NCI-H345 (cell line): ENCODE data around the gene KEAP1.
"Not testable (repeated sequence)": the region's sequence is repeated elsewhere in the genome, so short reads cannot be mapped to it uniquely, and the experiment has no call there.

Experiments used
- DNase-seq: peaks from one replicate; lab custom pipeline; 2025; lab: John Stamatoyannopoulos, UW

KEAP1 gene

DNA sequence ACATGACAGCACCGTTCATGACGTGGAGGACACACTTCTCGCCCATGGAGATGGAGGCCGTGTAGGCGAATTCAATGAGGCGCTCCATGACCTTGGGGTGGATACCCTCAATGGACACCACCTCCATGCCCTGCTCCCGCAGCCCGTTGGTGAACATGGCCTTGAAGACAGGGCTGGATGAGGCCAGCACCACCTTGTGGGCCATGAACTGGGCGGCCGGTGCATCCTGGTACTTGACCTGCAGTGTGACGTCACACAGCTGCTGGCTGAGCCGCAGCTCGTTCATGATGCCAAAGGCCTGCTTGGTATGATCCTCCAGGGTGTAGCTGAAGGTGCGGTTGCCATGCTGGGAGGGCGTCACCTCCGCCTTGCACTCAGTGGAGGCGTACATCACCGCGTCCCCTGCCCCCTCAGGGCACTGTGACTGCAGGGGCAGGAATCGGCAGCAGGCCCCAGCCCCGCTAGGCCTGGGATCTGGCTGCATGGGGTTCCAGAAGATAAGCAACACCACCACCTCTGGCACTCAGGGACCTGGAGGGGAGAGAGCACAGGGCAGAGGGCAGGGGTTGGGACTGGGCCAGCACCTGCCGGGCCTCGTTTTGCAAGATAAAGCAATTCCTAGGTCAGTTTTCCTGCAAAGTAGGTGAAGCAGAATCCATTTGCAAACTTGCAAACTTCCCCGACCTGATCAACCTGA, 3.5 kb downstream of the KEAP1 start:
- no peak for DNase-seq

DNA sequence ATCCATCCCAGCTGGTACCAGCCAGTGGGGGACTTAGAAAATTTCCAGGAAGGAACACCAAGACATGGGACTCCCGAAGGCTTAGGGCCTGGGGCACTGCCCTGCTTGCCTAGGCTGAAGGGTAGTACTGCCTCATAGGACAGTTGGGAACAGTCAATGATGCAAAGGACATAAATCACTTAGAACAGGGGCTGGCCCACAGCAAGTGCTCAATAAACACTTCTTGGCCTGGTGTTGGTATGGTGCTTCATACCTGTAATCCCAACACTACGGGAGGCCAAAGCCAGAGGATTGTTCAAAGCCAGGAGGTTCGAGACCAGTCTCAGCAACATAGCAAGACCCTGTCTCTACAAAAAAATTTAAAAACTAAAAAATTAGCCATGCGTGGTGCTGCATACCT, 5.8 kb downstream of the KEAP1 start:
- no peak for DNase-seq

DNA sequence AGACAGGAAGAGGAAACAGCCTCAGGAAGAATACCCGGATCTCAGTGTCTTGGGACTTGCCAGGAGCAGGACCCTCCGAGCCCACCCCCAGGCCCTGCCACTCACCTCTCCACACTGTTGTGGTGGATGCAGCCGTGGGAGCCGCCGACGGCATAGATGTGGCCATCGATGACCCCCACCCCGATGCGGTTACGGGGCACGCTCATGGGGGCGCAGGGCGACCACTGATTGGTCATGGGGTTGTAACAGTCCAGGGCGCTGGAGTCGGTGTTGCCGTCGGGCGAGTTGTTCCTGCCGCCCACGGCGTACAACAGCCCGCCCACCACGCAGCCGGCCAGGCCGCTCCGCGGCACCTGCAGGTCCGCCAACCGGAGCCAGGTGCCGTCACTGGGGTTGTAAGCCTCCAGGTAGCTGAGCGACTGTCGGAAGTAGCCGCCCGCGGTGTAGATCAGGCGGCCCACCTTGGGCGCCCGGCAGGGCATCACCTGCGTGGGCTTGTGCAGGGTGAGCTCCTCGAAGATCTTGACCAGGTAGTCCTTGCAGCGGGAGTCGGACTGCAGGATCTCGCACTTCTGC, 11.6 kb downstream of the KEAP1 start:
- no peak for DNase-seq

DNA sequence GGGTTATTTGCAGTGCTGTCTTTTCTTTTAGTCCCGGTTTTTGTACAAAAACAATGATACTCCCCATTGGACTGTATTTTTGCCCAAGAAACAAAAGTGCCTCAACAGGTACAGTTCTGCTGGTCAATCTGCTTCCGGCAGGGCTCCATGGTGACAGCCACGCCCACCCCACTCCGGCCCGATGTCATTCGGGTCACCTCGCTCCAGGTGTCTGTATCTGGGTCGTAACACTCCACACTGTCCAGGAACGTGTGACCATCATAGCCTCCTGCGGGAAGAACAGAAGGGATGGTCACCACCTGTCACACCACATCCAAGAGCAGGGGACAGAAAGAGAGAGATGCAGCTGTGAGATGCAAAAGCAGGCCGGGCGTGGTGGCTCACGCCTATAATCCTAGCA, 16.6 kb downstream of the KEAP1 start:
- no peak for DNase-seq

DNA sequence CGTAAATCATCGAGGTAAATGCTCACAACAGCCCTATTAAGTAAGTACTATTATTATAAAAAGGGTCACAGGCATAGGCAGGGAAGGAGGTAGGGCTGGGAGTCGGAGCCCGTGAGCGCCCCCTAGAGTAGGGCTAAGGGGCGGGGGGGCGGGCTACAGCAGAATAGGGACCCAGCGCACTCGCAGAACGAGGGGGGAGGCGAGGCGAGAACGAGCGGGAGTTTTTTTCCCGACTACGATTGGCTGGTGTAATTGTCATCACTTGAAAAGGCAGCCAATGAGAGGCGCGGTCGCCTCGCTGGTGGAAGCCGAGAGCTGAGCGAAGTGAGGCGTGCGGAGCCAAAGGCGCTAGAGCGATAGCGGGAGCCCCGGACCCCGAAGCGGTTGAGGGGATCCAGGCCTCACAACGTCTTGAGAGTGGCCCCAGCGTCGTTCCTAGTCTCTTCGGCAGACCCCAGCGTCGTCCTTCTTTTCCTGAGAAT, 24.2 kb downstream of the KEAP1 start:
- peak; percentile 42 for DNase-seq

DNA sequence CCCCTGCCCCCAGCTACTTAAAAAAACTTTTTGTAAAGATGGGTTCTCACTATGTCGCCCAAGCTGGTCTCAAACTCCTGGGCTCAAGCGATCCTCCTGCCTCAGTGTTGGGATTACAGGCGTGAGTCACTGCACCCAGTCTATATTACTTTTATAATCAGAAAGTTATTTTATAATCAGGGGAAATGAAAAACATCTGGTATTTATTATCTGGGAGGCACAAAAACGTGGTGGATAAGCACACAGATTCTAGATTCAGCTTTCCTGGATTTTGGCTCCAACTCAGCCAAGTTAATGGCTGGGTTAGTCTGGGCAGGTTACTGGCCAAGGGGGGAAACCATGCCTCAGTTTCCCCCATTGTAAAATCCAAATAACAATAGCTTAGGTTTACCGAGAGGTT, 24.7 kb downstream of the KEAP1 start:
- DNase-seq, result no peak

DNA sequence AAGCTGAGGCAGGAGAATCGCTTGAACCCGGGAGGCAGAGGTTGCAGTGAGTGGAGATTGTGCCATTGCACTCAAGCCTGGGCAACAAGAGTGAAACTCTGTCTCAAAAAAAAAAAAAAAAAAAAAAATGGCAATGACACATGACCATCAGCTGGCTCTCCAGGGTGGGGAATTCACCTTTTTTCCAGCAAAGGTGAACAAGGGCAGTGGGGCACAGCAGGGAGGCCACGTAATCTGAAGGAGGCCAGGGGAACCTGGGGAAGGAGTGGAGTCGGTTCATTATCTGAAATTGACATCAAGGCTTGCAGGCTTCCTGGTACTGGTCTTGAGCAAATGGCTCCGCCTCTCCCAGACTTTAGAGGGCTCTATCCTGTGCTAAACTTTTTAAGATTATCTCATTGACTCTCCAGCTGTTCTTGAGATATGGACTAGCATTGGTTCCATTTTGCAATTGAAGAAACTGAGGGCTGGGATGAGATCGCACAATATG, 28.1 kb downstream of the KEAP1 start:
- DNase-seq, result no peak

DNA sequence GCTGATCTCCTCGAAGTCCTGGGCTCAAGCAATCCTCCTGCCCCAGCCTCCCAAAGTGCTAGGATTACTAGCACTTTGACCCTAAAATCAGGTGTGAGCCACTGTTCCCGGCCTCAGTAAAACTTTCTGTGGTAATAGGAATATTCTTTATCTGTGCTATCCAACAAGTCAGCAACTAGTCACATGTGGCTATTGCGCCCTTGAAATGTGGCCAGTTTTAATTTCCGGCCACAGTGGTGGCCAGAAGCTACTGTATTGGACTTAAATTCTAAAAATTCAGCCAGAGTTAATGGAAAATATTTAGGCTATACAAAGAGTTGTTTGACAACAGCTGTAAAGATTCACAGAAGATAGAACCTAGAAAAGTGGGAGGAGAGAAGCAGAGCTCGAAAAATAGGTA, 30.0 kb downstream of the KEAP1 start:
- no peak for DNase-seq

DNA sequence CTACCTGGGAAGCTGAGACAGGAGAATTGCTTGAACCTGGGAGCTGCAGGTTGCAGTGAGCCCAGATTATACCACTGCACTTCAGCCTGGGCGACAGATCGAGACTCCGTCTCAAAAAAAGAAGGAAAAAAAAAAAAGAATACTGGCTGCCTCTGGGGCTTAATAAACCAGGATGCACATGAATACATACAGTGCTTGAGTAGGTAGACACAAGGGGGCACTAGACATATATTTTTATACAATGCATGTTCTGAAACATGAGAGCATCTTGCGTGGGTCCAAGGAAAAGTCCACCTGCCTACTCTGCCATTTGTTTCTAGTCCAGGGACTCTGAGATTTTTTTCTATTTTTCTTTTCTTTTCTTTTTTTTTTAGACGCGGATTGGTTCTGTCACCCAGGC, 31.2 kb downstream of the KEAP1 start:
- DNase-seq, result peak; percentile 36

DNA sequence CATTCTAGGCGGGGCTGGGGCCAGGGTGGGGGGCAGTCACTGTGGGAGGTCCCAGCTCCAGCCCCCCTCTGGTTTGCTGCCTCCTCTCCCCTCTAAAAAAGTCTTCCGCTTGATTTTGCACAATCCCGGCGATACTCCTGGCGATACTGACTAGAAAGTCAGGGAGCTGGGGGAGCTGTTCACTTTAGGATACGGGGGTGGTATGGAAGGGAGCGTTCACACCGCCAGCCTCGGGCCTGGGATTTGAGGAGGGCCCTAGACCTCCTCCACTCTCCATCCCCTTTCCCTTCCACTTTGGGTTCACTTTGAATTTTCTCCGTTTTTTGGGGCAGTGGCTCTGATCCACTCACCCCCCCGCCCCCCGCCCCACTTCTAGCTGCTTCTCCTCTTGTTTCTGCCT, 35.0 kb downstream of the KEAP1 start:
- no peak for DNase-seq

DNA sequence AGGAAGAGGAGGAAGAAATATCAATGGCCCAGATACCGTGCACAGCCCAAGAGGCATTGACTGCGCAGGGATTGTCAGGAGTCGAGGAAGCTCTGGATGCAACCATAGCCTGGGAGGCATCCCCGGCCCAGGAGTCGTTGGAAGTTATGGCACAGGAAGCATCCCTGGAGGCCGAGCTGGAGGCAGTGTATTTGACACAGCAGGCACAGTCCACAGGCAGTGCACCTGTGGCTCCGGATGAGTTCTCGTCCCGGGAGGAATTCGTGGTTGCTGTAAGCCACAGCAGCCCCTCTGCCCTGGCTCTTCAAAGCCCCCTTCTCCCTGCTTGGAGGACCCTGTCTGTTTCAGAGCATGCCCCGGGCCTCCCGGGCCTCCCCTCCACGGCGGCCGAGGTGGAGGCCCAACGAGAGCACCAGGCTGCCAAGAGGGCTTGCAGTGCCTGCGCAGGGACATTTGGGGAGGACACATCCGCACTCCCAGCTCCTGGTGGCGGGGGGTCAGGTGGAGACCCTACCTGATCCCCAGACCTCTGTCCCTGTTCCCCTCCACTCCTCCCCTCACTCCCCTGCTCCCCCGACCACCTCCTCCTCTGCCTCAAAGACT, 36.0 kb downstream of the KEAP1 start:
- no peak for DNase-seq

DNA sequence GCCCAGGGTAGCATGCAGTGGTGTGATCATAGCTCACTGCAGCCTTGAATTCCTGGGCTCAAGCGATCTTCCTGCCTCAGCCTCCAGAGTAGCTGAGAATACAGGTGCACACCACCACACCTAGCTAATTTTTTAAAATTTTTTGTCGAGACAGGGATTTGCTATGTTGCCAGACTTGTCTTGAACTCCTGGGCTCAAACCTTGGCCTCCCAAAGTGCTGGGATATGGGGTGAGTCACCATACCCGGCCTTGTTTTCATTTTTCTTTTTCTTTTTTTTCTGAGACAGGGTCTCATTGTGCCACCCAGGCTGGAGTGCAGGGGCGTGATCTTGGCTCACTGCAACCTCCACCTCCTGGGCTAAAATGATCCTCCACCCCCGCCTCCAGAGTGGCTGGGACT, 38.7 kb downstream of the KEAP1 start:
- no peak for DNase-seq

DNA sequence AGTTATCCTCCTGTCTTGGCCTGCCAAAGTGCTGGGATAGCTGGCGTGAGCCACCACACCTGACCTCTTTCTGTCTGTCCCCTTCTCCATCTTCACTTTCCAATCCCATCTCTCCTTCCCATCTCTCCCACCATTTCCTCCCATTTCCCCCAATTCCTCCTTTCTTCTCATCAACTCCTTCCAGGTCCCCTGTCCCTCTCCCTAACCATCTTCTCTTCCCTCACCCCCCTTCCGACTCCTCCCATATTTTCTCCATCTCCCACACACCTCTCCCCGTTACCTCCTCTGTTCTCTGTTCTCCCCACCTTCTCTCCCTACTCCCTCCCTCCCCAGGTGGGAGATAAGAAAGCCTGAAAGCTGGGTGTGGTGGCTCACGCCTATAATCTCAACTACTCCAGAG, 40.6 kb downstream of the KEAP1 start:
- no peak for DNase-seq

DNA sequence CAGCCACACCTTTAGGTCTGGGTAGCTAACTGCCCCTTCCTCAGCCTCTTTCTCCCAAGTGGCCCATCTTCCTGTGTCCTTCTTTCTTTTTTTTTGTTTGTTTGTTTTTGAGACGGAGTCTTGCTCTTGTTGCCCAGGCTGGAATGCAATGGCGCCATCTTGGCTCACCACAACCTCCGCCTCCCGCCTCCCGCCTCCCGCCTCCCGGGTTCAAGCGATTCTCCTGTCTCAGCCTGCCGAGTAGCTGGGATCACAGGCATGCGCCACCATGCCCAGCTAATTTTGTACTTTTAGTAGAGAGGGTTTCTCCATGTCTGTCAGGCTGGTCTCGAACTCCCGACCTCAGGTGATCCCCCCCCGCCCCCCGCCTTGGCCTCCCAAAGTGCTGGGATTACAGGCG, 41.1 kb downstream of the KEAP1 start:
- not testable (repeated sequence) for DNase-seq

DNA sequence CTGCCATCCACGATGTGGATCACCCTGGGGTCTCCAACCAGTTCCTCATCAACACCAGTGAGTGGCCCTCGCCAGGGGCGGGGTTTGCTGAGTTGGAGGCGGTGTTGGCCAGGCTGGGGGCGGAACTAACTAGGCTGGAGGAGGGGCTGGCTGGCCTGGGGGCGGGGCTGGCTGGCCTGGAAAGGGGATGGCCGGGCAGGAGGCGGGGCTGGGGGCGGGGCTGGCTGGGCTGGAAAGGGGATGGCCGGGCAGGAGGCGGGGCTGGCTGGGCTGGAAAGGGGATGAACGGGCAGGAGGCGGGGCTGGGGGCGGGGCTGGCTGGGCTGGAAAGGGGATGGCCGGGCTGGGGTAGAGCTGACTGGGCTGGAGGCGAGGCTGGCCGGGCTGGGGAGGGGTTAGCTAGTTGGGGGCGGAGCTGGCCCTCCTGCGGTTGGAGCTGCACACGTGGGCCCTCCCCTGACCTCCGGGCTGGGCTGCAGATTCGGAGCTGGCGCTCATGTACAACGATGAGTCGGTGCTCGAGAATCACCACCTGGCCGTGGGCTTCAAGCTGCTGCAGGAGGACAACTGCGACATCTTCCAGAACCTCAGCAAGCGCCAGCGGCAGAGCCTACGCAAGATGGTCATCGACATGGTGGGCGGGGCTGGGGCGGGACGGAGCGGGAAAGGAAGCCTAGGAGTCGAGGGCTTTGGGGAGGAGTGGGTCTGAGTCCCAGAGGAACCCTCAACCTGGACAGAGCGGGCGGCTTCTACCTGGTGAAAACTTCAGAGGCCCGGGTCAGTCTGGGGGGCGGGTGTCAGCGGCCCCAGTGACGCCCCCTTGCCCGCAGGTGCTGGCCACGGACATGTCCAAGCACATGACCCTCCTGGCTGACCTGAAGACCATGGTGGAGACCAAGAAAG, 41.9 kb downstream of the KEAP1 start:
- peak; percentile 89 for DNase-seq

DNA sequence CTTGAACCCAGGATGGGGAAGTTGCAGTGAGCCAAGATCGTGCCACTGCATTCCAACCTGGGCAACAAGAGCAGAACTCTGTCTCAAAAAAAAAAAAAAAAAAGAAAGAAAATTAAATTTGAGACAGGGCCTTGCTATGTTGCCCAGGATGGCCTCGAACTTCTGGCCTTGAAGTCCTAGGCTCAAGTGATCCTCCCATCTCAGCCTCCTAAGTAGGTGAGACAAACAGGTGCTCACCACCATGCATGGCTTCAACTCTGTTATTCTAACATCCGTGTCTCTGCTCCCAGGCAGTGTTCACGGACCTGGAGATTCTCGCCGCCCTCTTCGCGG, 42.5 kb downstream of the KEAP1 start:
- DNase-seq, result no peak

DNA sequence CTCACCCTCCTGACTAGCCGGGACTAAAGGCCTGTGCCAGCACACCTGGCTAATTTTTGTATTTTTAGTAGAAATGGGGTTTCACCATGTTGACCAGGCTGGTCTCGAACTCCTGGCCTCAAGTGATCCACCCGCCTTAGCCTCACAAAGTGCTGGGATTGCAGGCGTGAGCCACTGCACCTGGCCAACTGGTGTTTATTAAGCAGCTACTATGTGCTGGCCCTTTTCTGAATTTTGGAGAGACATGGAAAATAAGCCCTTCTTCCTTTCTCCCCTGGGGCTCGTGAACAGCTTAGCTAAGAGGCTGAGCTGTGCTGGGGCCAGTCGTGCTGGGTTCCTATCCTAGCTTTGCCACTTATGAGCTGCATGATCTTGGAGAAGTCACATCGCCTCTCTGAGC, 44.4 kb downstream of the KEAP1 start:
- not testable (repeated sequence) for DNase-seq

DNA sequence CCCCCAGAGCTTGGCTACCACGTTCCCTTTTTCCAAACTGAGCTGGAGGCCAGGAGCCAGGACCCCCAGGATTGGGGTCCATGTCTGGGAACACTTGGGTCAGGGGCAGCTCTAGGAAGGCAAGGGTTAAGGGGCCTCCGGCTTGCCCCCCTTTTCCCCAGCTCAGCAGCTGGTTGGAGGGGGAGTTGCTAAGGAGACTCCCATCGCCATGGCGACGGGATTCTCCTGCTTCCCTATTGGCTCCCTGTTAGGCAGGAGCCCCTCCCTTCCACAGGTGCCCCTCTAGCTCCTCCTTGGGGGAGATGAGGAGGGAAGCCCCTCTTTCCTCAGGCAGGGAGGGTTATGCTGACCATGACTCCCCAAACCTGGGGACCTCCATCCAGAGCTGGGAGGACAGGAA, 48.9 kb downstream of the KEAP1 start:
- DNase-seq, result no peak

DNA sequence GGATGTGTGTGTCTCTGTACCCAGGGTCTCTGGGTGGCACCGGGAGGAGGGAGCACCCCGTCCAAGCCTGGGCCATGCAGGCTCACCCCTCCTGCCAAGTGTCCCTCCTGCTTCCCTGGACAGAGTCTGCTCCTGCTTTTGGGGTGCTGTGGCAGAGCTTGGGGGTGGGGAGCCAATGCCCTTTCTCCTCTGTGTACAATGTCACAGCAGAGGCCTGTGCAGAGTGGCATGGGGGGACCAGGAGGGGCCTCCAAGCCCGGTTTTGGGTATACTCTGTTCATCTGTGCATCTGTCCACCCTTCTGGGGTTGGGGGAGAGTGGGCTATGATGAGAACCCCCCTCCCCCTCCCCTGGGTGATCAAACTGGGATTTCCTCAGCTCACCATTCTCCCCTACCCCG, 49.3 kb downstream of the KEAP1 start:
- DNase-seq, result no peak

DNA sequence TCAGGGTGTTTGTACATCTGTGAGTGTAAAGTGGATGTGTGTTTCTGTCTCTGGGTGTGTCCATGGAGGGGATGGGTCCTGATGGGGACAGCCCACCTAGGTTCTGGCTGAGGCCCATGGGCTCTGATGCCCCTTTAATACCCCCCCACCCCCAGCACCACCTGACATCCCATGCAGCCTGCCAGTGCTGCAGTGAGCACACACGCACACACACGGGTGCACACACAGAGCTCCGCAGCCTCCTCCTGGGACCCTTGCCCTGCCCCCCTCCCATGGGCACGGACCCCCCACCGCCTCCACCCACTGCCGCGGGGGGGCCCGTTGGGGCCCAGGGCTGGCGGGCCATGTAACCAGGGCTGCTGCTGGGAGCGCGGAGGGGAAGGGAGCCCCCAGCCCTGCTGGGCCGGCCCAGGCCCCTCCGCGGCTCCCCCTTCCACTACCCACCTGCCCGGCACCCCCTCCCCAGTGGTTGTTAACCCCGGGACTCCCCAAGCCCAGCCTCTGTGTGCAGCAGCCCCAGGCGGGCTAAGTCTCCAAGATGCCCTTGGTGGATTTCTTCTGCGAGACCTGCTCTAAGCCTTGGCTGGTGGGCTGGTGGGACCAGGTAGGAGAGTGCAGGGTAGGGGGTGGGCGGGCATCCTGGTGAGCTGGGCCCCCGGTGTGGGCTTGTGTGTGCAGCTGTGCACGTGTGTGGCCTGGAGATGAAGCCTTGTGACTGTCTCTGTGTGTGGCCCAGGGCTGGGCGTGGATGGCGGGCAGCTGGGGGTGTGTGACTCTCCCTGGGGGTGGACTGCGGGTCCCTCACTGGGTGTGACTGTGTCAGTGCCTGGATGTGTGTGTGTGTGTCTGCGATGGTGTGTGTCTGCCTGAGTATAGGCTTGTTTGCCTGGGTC, 50.2 kb downstream of the KEAP1 start:
- no peak for DNase-seq

DNA sequence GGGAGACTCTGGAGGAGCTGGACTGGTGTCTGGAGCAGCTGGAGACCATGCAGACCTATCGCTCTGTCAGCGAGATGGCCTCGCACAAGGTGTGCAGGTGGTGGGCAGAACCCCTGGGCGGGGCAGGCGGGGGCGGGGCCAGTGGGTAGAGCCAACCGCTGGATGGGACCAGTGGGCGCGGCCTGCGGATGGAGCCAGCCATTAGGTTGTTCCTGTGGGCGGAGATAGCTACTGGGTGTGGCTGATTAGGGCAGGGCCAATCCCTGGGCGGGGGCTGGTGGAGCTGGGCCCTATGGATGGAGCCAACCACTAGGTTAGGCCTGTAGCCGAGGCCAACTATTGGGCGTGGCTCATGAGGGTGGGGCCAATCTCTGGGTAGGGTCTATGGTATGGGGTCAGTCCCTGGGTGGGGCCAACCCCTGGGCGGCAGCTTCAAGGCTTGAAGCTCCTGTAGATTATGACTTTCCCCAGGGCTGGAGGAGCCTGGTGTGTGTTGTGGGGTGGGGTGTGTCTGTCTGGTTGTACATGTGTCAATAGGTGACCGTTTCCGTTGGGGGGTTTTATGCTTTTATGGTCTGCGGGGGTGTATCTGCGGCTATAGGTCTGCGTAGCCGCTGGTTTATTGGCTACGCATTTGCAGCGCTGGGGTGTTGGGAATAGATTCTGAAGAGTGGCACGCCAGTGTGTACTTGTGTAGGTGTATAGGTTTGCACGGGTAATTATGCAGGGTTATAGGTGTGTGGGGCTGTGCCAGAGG, 52.1 kb downstream of the KEAP1 start:
- no peak for DNase-seq
